ENCODE results near the gene GC.

GRCh38 chr4:71774136-71774535, 9.7 kb downstream of the GC start:
- TF ChIP-seq CTCF (IDR thresholded peaks at IDR 0.05), result no peak
- TF ChIP-seq EP300 (IDR thresholded peaks at IDR 0.05), result no peak

Data from ovary (tissue), 3 donors.